Lower leg skin (tissue), 4 donors: Measurements from ENCODE around the gene RYR2. TPM values are rescaled to one million over a fixed set of nuclear protein-coding genes. Genes with fewer than 3 reads are reported as not detected.

Source experiments
- DNase-seq, 2 donors: peaks; one replicate each; pipeline ENCODE4 v3.0.0-alpha.2; 2019; ENCODE audit warnings: low spot score in 2 of 2
- H3K4me3 ChIP-seq: fragments of 200-600 bp; sonication (generic); 2 replicates; pipeline ENCODE4 v1.5.1; 2017; ENCODE audit warnings: mild to moderate bottlenecking, low read depth; ENCODE audit not compliant: poor library complexity, severe bottlenecking
- CTCF ChIP-seq, 3 donors: fragments of 450-650 bp; IDR thresholded peaks; one replicate each; pipeline ENCODE4 v1.5.1; 2016; ENCODE audit warnings: antibody characterized with exemption in 3 of 3, mild to moderate bottlenecking in 3 of 3, moderate library complexity in 2 of 3
- POLR2A ChIP-seq, 2 donors: fragments of 450-650 bp; IDR thresholded peaks; one replicate each; pipeline ENCODE4 v1.6.1; 2016 to 2017; ENCODE audit warnings: antibody characterized with exemption in 2 of 2, mild to moderate bottlenecking in 1 of 2, moderate library complexity in 1 of 2
- WGBS, 2 donors: methylation state at CpG; one replicate each; pipeline ENCODE4 v1.1.5; 2018; 5-methylcytosine and 5-hydroxymethylcytosine counted together
- intact Hi-C: fragments of 100-400 bp; cut with DNase I; formaldehyde crosslinking; loops from one replicate; pipeline ENCODE4 v1.15.0; 2023; ENCODE audit warnings: low total_unique reads
- total RNA-seq, 4 donors: library from RNA; depleted of rRNA; stranded (reverse); fragments of >200 nt; gene quantifications; one replicate each; pipeline ENCODE4 v1.1.0, GENCODE V29; 2016

The RYR2 gene
- total RNA-seq, 4 donors from 2014 or later, result 0.19 to 0.97 (median 0.66) TPM

- no peak for DNase-seq
Measured at GRCh38 chr1:237712586-237713157, 670.7 kb downstream of the RYR2 start.

GRCh38 chr1:237713916-237714315 lies 671.9 kb downstream of the RYR2 start:
- intact Hi-C loops, result no loop called here
- TF ChIP-seq CTCF (IDR thresholded peaks at IDR 0.05), result no peak
- TF ChIP-seq POLR2A (IDR thresholded peaks at IDR 0.05), result no peak
- no peak for DNase-seq
- no peak overlapping the region for H3K4me3 ChIP-seq
- WGBS, 2 donors, result 64 to 65% methylated on average over 1 of the region's 1 CpG

More at GRCh38 chr1:237712586-237713157, 670.7 kb downstream of the RYR2 start:
- 60 to 67% methylated on average over 5 of the region's 5 CpGs for WGBS, 2 donors
- intact Hi-C loops, result no loop called here
- TF ChIP-seq POLR2A (IDR thresholded peaks at IDR 0.05) (no peak), CTCF (IDR thresholded peaks at IDR 0.05) (no peak)
- no peak overlapping the region for H3K4me3 ChIP-seq

- no peak for DNase-seq
- TF ChIP-seq POLR2A (IDR thresholded peaks at IDR 0.05) (no peak), CTCF (IDR thresholded peaks at IDR 0.05) (no peak)
- intact Hi-C loops, result no loop called here
- WGBS, 2 donors, result 73 to 76% methylated on average over 5 of the region's 5 CpGs
- no peak overlapping the region for H3K4me3 ChIP-seq
Measured at GRCh38 chr1:237717106-237717505, 675.1 kb downstream of the RYR2 start.

GRCh38 chr1:237730826-237731350 lies 688.9 kb downstream of the RYR2 start:
- WGBS, 2 donors, result 96 to 98% methylated on average over 1 of the region's 1 CpG
- intact Hi-C loops, result no loop called here
- TF ChIP-seq CTCF (IDR thresholded peaks at IDR 0.05) (no peak), POLR2A (IDR thresholded peaks at IDR 0.05) (no peak)
- DNase-seq, result no peak
- no peak overlapping the region for H3K4me3 ChIP-seq

- TF ChIP-seq POLR2A (IDR thresholded peaks at IDR 0.05), result no peak
- TF ChIP-seq CTCF (IDR thresholded peaks at IDR 0.05), result no peak
- intact Hi-C loops, result no loop called here
- 75 to 76% methylated on average over 2 of the region's 2 CpGs for WGBS, 2 donors
- no peak for DNase-seq
- H3K4me3 ChIP-seq, result no peak overlapping the region
Measured at GRCh38 chr1:237732657-237733056, 690.7 kb downstream of the RYR2 start.
